HEK293 (cell line): ENCODE measurements around the gene DNAJB6.

Experiments
- CTCF ChIA-PET: fragments of 350-600 bp; formaldehyde crosslinking; extraction: SDS; loops from one replicate; lab custom pipeline; 2021; ENCODE audit warnings: antibody characterized with exemption; lab: Yijun Ruan, JAX
- POLR2A ChIA-PET: fragments of 300-600 bp; formaldehyde crosslinking; extraction: SDS; loops from one replicate; lab custom pipeline; 2020; ENCODE audit warnings: antibody characterized with exemption, inconsistent platforms; lab: Yijun Ruan, JAX
- H3K27ac ChIP-seq: fragments of 200-500 bp; sonication (Bioruptor generic); 2 replicates; pipeline ENCODE4 v1.5.1; 2014; ENCODE audit warnings: low read depth, low read length, control low read depth, inconsistent platforms; ENCODE audit errors: extremely low read depth
- H3K36me3 ChIP-seq, 2 experiments: fragments of 200-500 bp in 1 of 2; sonication (Bioruptor generic) in 1 of 2; 1 replicate in 1 of 2; 2 replicates in 1 of 2; pipeline ENCODE4 v1.5.1; 2014 to 2017; ENCODE audit warnings: inconsistent platforms in 2 of 2, low read length in 2 of 2; ENCODE audit not compliant: control insufficient read depth in 2 of 2, insufficient read depth in 1 of 2
- H3K4me1 ChIP-seq: fragments of 200-500 bp; sonication (Bioruptor generic); 2 replicates; pipeline ENCODE4 v1.5.1; 2014; ENCODE audit warnings: mild to moderate bottlenecking, low read length, inconsistent platforms; ENCODE audit not compliant: control insufficient read depth, insufficient read depth
- H3K4me3 ChIP-seq: 2 replicates; pipeline ENCODE4 v1.5.1; 2011; ENCODE audit warnings: low read depth, mild to moderate bottlenecking, control low read depth, low read length, moderate library complexity
- H3K9me3 ChIP-seq: fragments of 200-500 bp; sonication (Bioruptor generic); 2 replicates; pipeline ENCODE4 v1.5.1; 2014; ENCODE audit warnings: low read depth, low read length, inconsistent platforms; ENCODE audit not compliant: control insufficient read depth, insufficient read depth
- ZBTB20 ChIP-seq: fragments of 450-650 bp; formaldehyde crosslinking; IDR thresholded peaks from 2 replicates; pipeline ENCODE4 v1.5.1; 2016; ENCODE audit warnings: missing biosample characterization, missing genetic modification characterization
- ZNF510 ChIP-seq: fragments of 450-650 bp; formaldehyde crosslinking; IDR thresholded peaks from 2 replicates; pipeline ENCODE4 v1.5.1; 2018; ENCODE audit warnings: mild to moderate bottlenecking, missing genetic modification characterization, missing biosample characterization; ENCODE audit not compliant: insufficient replicate concordance
- ZNF529 ChIP-seq: fragments of 450-650 bp; formaldehyde crosslinking; IDR thresholded peaks from 2 replicates; pipeline ENCODE4 v1.5.1; 2017; ENCODE audit warnings: missing genetic modification characterization, missing biosample characterization; ENCODE audit not compliant: insufficient replicate concordance
- ZNF843 ChIP-seq: fragments of 450-650 bp; formaldehyde crosslinking; IDR thresholded peaks from 2 replicates; pipeline ENCODE4 v1.5.1; 2016; ENCODE audit warnings: missing biosample characterization, missing genetic modification characterization
- TF ChIP-seq, protein P1 (sequence below): fragments of 450-650 bp; formaldehyde crosslinking; IDR thresholded peaks from 2 replicates; pipeline ENCODE4 v1.5.1; 2016; ENCODE audit warnings: missing biosample characterization, missing genetic modification characterization
- TF ChIP-seq, protein P2 (sequence below): fragments of 450-650 bp; formaldehyde crosslinking; IDR thresholded peaks from 2 replicates; pipeline ENCODE4 v1.5.1; 2016; ENCODE audit warnings: missing biosample characterization, missing genetic modification characterization
- TF ChIP-seq, protein P3 (sequence below): fragments of 450-650 bp; formaldehyde crosslinking; IDR thresholded peaks from 2 replicates; pipeline ENCODE4 v1.5.1; 2016; ENCODE audit warnings: missing biosample characterization, missing genetic modification characterization, borderline replicate concordance
- TF ChIP-seq, protein P4 (sequence below): fragments of 450-650 bp; formaldehyde crosslinking; IDR thresholded peaks from 2 replicates; pipeline ENCODE4 v1.5.1; 2016; ENCODE audit warnings: missing biosample characterization, missing genetic modification characterization, borderline replicate concordance
- TF ChIP-seq, protein P5 (sequence below): fragments of 450-650 bp; formaldehyde crosslinking; IDR thresholded peaks from 2 replicates; pipeline ENCODE4; 2016; ENCODE audit warnings: missing biosample characterization, missing genetic modification characterization
- TF ChIP-seq, protein P6 (sequence below): fragments of 450-650 bp; formaldehyde crosslinking; IDR thresholded peaks from 2 replicates; pipeline ENCODE4 v1.5.1; 2016; ENCODE audit warnings: missing biosample characterization, missing genetic modification characterization
- TF ChIP-seq, protein P7 (sequence below): fragments of 450-650 bp; IDR thresholded peaks from 2 replicates; pipeline ENCODE4 v1.5.1; 2018; ENCODE audit warnings: missing biosample characterization, missing genetic modification characterization

Gene DNAJB6

DNA sequence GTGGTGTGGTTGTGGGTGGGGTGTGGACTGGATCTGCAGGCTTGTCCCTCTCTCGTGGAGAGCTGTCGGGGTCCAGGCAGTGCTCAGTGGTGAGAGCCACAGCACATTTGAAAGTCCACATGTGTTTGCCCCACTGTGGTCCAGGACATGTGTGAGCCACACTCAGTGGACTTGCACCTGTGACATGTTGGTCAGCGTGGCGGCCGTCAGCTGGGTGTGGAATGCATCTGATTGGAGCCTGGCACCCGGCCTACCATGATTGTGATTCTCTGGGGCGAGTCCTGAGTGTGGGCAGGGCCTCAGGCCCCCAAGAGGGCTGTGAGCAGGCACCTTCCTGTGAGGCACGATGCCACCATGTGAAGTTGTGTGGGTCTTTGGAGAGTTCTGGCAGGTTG lies 77.9 kb downstream of the DNAJB6 start (continued):
- TF ChIP-seq, protein P1, sequence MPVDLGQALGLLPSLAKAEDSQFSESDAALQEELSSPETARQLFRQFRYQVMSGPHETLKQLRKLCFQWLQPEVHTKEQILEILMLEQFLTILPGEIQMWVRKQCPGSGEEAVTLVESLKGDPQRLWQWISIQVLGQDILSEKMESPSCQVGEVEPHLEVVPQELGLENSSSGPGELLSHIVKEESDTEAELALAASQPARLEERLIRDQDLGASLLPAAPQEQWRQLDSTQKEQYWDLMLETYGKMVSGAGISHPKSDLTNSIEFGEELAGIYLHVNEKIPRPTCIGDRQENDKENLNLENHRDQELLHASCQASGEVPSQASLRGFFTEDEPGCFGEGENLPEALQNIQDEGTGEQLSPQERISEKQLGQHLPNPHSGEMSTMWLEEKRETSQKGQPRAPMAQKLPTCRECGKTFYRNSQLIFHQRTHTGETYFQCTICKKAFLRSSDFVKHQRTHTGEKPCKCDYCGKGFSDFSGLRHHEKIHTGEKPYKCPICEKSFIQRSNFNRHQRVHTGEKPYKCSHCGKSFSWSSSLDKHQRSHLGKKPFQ (tag by site-specific recombination): no peak
- TF ChIP-seq, protein P2, sequence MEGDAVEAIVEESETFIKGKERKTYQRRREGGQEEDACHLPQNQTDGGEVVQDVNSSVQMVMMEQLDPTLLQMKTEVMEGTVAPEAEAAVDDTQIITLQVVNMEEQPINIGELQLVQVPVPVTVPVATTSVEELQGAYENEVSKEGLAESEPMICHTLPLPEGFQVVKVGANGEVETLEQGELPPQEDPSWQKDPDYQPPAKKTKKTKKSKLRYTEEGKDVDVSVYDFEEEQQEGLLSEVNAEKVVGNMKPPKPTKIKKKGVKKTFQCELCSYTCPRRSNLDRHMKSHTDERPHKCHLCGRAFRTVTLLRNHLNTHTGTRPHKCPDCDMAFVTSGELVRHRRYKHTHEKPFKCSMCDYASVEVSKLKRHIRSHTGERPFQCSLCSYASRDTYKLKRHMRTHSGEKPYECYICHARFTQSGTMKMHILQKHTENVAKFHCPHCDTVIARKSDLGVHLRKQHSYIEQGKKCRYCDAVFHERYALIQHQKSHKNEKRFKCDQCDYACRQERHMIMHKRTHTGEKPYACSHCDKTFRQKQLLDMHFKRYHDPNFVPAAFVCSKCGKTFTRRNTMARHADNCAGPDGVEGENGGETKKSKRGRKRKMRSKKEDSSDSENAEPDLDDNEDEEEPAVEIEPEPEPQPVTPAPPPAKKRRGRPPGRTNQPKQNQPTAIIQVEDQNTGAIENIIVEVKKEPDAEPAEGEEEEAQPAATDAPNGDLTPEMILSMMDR (tag by site-specific recombination): no peak
- TF ChIP-seq, protein P3, sequence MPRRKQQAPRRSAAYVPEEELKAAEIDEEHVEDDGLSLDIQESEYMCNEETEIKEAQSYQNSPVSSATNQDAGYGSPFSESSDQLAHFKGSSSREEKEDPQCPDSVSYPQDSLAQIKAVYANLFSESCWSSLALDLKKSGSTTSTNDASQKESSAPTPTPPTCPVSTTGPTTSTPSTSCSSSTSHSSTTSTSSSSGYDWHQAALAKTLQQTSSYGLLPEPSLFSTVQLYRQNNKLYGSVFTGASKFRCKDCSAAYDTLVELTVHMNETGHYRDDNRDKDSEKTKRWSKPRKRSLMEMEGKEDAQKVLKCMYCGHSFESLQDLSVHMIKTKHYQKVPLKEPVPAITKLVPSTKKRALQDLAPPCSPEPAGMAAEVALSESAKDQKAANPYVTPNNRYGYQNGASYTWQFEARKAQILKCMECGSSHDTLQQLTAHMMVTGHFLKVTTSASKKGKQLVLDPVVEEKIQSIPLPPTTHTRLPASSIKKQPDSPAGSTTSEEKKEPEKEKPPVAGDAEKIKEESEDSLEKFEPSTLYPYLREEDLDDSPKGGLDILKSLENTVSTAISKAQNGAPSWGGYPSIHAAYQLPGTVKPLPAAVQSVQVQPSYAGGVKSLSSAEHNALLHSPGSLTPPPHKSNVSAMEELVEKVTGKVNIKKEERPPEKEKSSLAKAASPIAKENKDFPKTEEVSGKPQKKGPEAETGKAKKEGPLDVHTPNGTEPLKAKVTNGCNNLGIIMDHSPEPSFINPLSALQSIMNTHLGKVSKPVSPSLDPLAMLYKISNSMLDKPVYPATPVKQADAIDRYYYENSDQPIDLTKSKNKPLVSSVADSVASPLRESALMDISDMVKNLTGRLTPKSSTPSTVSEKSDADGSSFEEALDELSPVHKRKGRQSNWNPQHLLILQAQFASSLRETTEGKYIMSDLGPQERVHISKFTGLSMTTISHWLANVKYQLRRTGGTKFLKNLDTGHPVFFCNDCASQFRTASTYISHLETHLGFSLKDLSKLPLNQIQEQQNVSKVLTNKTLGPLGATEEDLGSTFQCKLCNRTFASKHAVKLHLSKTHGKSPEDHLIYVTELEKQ (tag by site-specific recombination): no peak
- TF ChIP-seq, protein P4, sequence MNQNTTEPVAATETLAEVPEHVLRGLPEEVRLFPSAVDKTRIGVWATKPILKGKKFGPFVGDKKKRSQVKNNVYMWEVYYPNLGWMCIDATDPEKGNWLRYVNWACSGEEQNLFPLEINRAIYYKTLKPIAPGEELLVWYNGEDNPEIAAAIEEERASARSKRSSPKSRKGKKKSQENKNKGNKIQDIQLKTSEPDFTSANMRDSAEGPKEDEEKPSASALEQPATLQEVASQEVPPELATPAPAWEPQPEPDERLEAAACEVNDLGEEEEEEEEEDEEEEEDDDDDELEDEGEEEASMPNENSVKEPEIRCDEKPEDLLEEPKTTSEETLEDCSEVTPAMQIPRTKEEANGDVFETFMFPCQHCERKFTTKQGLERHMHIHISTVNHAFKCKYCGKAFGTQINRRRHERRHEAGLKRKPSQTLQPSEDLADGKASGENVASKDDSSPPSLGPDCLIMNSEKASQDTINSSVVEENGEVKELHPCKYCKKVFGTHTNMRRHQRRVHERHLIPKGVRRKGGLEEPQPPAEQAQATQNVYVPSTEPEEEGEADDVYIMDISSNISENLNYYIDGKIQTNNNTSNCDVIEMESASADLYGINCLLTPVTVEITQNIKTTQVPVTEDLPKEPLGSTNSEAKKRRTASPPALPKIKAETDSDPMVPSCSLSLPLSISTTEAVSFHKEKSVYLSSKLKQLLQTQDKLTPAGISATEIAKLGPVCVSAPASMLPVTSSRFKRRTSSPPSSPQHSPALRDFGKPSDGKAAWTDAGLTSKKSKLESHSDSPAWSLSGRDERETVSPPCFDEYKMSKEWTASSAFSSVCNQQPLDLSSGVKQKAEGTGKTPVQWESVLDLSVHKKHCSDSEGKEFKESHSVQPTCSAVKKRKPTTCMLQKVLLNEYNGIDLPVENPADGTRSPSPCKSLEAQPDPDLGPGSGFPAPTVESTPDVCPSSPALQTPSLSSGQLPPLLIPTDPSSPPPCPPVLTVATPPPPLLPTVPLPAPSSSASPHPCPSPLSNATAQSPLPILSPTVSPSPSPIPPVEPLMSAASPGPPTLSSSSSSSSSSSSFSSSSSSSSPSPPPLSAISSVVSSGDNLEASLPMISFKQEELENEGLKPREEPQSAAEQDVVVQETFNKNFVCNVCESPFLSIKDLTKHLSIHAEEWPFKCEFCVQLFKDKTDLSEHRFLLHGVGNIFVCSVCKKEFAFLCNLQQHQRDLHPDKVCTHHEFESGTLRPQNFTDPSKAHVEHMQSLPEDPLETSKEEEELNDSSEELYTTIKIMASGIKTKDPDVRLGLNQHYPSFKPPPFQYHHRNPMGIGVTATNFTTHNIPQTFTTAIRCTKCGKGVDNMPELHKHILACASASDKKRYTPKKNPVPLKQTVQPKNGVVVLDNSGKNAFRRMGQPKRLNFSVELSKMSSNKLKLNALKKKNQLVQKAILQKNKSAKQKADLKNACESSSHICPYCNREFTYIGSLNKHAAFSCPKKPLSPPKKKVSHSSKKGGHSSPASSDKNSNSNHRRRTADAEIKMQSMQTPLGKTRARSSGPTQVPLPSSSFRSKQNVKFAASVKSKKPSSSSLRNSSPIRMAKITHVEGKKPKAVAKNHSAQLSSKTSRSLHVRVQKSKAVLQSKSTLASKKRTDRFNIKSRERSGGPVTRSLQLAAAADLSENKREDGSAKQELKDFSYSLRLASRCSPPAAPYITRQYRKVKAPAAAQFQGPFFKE: no peak
- no peak for TF ChIP-seq ZBTB20 (tag by site-specific recombination)
- TF ChIP-seq, all 188 proteins: peak for 0

DNA sequence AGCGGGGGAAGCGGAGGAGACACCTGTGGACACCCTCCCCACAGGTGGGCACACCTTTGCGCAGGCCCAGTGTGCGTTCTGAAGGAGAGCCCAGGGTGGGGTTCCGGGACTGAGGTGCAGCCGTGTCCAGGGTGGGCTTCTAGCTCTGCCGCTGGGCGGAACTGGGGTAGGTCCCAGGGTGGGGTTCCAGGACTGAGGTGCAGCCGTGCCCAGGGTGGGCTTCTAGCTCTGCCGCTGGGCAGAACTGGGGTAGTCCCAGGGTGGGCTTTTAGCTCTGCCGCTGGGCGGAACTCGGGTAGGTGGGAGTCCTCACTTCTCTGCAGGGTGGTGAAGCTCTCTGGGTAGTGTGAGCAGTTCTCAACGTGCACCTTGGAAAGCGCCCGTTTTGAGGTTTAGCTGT lies 78.7 kb downstream of the DNAJB6 start:
- H3K9me3 ChIP-seq: no peaks in the 10 kb centered on the region
- peaks cover 0 to 40% of the 10 kb centered on the region in 2 experiments; a peak in 1 of 3 replicates for H3K36me3 ChIP-seq
- ChIA-PET CTCF (interaction anchor here (0.6 kb wide), 1 partner anchor 489 kb away, joined by 3 read pairs; no protein-coding TSS in a partner anchor), POLR2A (no interaction called here)
- no peak overlapping the region for H3K27ac ChIP-seq
- H3K4me1 ChIP-seq: no peaks in the 10 kb centered on the region
- H3K4me3 ChIP-seq: no peak overlapping the region
- TF ChIP-seq, protein P5, sequence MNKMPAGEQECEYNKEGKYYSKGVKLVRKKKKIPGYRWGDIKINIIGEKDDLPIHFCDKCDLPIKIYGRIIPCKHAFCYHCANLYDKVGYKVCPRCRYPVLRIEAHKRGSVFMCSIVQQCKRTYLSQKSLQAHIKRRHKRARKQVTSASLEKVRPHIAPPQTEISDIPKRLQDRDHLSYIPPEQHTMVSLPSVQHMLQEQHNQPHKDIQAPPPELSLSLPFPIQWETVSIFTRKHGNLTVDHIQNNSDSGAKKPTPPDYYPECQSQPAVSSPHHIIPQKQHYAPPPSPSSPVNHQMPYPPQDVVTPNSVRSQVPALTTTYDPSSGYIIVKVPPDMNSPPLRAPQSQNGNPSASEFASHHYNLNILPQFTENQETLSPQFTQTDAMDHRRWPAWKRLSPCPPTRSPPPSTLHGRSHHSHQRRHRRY (tag by site-specific recombination): no peak
- TF ChIP-seq, protein P6, sequence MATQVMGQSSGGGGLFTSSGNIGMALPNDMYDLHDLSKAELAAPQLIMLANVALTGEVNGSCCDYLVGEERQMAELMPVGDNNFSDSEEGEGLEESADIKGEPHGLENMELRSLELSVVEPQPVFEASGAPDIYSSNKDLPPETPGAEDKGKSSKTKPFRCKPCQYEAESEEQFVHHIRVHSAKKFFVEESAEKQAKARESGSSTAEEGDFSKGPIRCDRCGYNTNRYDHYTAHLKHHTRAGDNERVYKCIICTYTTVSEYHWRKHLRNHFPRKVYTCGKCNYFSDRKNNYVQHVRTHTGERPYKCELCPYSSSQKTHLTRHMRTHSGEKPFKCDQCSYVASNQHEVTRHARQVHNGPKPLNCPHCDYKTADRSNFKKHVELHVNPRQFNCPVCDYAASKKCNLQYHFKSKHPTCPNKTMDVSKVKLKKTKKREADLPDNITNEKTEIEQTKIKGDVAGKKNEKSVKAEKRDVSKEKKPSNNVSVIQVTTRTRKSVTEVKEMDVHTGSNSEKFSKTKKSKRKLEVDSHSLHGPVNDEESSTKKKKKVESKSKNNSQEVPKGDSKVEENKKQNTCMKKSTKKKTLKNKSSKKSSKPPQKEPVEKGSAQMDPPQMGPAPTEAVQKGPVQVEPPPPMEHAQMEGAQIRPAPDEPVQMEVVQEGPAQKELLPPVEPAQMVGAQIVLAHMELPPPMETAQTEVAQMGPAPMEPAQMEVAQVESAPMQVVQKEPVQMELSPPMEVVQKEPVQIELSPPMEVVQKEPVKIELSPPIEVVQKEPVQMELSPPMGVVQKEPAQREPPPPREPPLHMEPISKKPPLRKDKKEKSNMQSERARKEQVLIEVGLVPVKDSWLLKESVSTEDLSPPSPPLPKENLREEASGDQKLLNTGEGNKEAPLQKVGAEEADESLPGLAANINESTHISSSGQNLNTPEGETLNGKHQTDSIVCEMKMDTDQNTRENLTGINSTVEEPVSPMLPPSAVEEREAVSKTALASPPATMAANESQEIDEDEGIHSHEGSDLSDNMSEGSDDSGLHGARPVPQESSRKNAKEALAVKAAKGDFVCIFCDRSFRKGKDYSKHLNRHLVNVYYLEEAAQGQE (tag by site-specific recombination): no peak
- TF ChIP-seq ZNF510 (tag by site-specific recombination): no peak
- TF ChIP-seq, protein P7, sequence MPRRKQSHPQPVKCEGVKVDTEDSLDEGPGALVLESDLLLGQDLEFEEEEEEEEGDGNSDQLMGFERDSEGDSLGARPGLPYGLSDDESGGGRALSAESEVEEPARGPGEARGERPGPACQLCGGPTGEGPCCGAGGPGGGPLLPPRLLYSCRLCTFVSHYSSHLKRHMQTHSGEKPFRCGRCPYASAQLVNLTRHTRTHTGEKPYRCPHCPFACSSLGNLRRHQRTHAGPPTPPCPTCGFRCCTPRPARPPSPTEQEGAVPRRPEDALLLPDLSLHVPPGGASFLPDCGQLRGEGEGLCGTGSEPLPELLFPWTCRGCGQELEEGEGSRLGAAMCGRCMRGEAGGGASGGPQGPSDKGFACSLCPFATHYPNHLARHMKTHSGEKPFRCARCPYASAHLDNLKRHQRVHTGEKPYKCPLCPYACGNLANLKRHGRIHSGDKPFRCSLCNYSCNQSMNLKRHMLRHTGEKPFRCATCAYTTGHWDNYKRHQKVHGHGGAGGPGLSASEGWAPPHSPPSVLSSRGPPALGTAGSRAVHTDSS (tag by site-specific recombination): no peak
- TF ChIP-seq ZNF843 (tag by site-specific recombination): no peak
- TF ChIP-seq, protein P3 (tag by site-specific recombination): no peak
- no peak for TF ChIP-seq ZNF529
